Stimulated activated naive CD8-positive, alpha-beta T cell treated with anti-CD3 and anti-CD28 coated beads, Interleukin-15, Interleukin-2, amounts not matched to agents 100 ng/mL and 50 ng/mL, for 24 hours (primary cell): Measurements from ENCODE around the gene SLC7A1.

Source experiments
- H3K27ac Mint-ChIP-seq: one replicate; pipeline ENCODE4 v1.8.0; 2021; ENCODE audit warnings: mild to moderate bottlenecking, mixed read lengths
- H3K27me3 Mint-ChIP-seq: one replicate; pipeline ENCODE4 v1.8.0; 2021; ENCODE audit warnings: mixed read lengths
- H3K36me3 Mint-ChIP-seq: one replicate; pipeline ENCODE4 v1.8.0; 2021; ENCODE audit warnings: low read depth, mixed read lengths
- H3K4me1 Mint-ChIP-seq: one replicate; pipeline ENCODE4 v1.8.0; 2021; ENCODE audit warnings: low read depth, mixed read lengths
- H3K4me3 Mint-ChIP-seq: one replicate; pipeline ENCODE4 v1.8.0; 2021; ENCODE audit warnings: mild to moderate bottlenecking, mixed read lengths
- H3K9me3 Mint-ChIP-seq: one replicate; pipeline ENCODE4 v1.8.0; 2021; ENCODE audit warnings: mixed read lengths

The SLC7A1 gene

DNA sequence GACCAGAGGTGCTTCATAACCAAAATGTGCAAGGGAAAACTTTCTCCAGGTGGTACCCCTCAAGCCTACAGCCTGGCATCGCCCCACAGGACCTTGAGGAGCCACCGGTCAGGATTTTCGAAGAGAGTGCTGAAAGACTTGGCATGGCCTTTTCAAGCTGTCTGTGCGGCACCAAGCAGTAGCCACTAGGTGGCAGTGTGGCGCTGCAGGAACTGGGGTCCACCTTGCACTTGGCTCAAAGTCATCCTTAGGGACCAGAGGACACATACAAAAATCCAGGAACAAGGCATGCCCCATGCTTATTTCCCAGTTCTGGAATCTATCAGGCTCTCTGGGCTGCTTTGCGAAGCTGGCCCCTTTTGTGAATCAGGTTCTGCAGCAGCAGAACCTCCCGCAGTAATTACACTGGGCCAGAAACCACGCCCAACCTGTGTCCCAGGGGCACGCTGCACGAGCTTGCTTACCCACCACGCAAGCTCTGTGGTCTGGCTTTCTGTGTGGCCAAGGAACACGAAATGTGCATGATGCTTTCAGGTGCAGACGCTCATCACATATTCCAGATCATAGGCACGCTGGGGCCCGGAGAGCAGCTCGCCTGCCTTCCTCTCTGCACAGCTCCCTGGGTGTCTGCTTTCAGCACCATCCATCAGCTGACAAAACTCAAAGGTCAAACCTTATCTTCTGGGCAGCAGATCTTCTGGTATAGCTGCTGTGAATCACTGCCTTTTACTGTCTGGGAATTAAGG, 87.2 kb downstream of the SLC7A1 start:
- no peaks in the 10 kb centered on the region for H3K9me3 Mint-ChIP-seq
- peaks cover 5% of the 10 kb centered on the region for H3K27me3 Mint-ChIP-seq
- peak overlapping the region; percentile 11 for H3K27ac Mint-ChIP-seq
- H3K4me3 Mint-ChIP-seq, result no peak overlapping the region
- no peaks in the 10 kb centered on the region for H3K4me1 Mint-ChIP-seq
- H3K36me3 Mint-ChIP-seq, result peaks cover 21% of the 10 kb centered on the region

DNA sequence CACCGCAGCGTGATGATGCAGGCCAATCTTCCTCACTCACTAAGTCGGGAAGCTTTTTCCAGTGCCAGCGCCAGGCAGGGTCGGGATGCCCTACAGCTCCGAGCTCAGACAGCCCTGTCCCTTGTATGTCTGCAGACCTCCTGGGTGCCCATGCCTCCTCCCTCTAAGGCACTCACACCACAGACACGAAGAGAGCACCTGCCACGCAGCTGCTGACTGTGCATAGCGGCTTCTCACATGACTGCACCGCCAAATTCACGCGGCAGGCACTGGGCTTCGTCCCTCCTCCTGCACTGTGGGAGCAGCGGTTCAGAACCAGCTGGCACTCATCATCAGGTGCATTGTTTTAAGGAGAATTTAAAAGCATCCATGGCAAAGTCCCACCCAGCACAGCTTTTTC, 88.1 kb downstream of the SLC7A1 start:
- Mint-ChIP-seq H3K9me3 (no peaks in the 10 kb centered on the region), H3K27me3 (peaks cover 12% of the 10 kb centered on the region), H3K4me1 (no peaks in the 10 kb centered on the region), H3K36me3 (peaks cover 14% of the 10 kb centered on the region), H3K4me3 (no peak overlapping the region), H3K27ac (no peak overlapping the region)

- no peak overlapping the region for H3K4me3 Mint-ChIP-seq
- H3K9me3 Mint-ChIP-seq, result no peaks in the 10 kb centered on the region
Measured at GRCh38 chr13:29505950-29506349, 89.5 kb downstream of the SLC7A1 start.

DNA sequence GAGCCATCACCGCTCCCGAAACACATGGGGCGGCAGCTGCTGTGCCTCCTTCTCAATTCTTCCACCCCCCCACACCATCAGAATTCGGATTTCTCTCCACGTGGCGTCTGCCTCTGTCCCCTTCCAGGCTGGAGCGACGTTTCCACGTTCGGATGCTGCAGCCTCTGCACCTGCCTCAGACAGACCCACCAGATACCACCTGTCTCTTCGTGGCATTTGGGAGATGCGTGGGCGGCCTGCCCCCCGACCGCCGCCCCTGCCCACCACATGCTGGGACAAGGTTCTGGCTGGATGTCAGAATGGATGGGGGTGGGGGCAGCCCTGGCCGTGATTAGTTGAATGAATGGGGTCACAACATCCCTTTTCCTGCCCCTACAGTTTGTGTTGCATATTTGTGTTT, 90.0 kb downstream of the SLC7A1 start:
- Mint-ChIP-seq H3K4me1 (no peaks in the 10 kb centered on the region), H3K27ac (peak overlapping the region; percentile 45), H3K36me3 (peaks cover 6% of the 10 kb centered on the region), H3K27me3 (peaks cover 20% of the 10 kb centered on the region), H3K4me3 (no peak overlapping the region), H3K9me3 (no peaks in the 10 kb centered on the region)

More at GRCh38 chr13:29505950-29506349, 89.5 kb downstream of the SLC7A1 start:
- Mint-ChIP-seq H3K27ac (peak overlapping the region; percentile 45), H3K36me3 (peaks cover 6% of the 10 kb centered on the region), H3K27me3 (peaks cover 20% of the 10 kb centered on the region), H3K4me1 (no peaks in the 10 kb centered on the region)

DNA sequence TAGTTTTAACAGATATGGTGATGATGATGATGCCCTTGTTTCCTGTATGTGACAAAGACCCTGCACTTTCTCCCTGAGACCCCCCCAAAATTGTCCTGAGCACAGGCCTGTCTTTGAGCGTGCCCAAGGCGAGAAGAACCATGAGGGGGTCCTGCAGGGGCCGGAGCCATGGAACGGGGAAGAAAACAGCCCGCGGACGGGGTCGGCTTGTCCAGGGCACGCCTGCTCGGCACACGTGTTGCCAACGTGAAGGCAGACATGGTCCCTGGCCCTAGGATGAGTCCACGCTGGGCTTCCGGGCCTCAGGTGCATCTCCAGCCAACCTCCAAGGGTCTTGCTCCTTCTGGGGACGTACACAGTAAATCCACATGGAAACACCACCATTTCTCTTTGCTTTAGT, 90.8 kb downstream of the SLC7A1 start:
- H3K27ac Mint-ChIP-seq, result no peak overlapping the region
- no peaks in the 10 kb centered on the region for H3K4me1 Mint-ChIP-seq
- H3K9me3 Mint-ChIP-seq, result no peaks in the 10 kb centered on the region
- peaks cover 20% of the 10 kb centered on the region for H3K27me3 Mint-ChIP-seq
- peaks cover 6% of the 10 kb centered on the region for H3K36me3 Mint-ChIP-seq
- no peak overlapping the region for H3K4me3 Mint-ChIP-seq

DNA sequence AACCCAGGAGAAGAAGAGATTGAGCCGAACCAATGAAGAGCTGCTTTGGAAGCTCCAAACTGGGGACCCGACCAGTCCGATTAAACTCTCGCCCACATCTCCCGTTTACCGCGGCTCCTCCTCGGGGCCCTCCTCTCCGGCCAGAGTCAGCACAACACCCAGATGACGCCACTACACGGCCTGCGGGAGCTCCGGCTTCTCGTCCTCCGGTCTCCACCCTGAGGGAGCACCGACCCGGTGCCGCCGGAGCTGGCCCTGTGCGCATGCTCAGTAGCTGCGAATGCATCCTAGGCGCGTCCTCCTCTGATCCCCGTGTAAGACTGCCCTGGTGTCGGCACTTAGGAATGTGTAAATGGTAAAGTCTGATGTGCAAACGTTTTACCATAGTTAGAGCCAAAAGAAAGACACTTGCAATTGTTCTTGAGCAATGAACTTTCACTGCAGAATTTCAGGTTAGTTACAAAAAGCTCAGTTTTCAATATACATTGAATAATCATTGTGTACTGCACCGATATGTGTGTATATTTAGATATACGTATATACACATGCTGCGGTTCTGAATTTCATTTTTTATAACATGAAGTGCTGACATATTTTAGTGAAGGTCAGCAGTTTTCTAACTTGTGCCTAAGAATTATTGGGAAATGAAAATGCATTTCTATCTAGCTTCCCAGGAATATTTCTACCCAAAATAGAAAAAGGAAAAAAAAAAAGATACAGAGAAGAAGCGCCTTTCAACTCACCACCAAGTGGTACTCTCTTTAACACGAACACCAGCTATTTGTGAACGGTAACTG, 92.2 kb downstream of the SLC7A1 start:
- H3K4me1 Mint-ChIP-seq, result no peaks in the 10 kb centered on the region
- no peak overlapping the region for H3K27ac Mint-ChIP-seq
- H3K27me3 Mint-ChIP-seq, result peaks cover 20% of the 10 kb centered on the region
- H3K9me3 Mint-ChIP-seq, result no peaks in the 10 kb centered on the region
- H3K4me3 Mint-ChIP-seq, result no peak overlapping the region
- no peaks in the 10 kb centered on the region for H3K36me3 Mint-ChIP-seq

- Mint-ChIP-seq H3K27me3 (peaks cover 20% of the 10 kb centered on the region), H3K36me3 (no peaks in the 10 kb centered on the region), H3K4me3 (no peak overlapping the region), H3K4me1 (no peaks in the 10 kb centered on the region), H3K27ac (no peak overlapping the region), H3K9me3 (no peaks in the 10 kb centered on the region)
Measured at GRCh38 chr13:29502391-29503008, 93.0 kb downstream of the SLC7A1 start.

GRCh38 chr13:29501674-29502073, 93.8 kb downstream of the SLC7A1 start:
- H3K4me1 Mint-ChIP-seq, result peaks cover under 1% of the 10 kb centered on the region
- H3K36me3 Mint-ChIP-seq, result no peaks in the 10 kb centered on the region
- no peak overlapping the region for H3K4me3 Mint-ChIP-seq
- H3K27ac Mint-ChIP-seq, result no peak overlapping the region
- H3K9me3 Mint-ChIP-seq, result no peaks in the 10 kb centered on the region
- peaks cover 25% of the 10 kb centered on the region for H3K27me3 Mint-ChIP-seq

- Mint-ChIP-seq H3K9me3 (no peaks in the 10 kb centered on the region), H3K4me1 (peaks cover 8% of the 10 kb centered on the region), H3K27me3 (peaks cover 33% of the 10 kb centered on the region), H3K4me3 (no peak overlapping the region), H3K27ac (no peak overlapping the region), H3K36me3 (no peaks in the 10 kb centered on the region)
Measured at GRCh38 chr13:29500386-29500785, 95.1 kb downstream of the SLC7A1 start.

GRCh38 chr13:29499506-29500165, 95.9 kb downstream of the SLC7A1 start:
- Mint-ChIP-seq H3K27ac (no peak overlapping the region), H3K4me3 (no peak overlapping the region), H3K9me3 (no peaks in the 10 kb centered on the region), H3K27me3 (peaks cover 33% of the 10 kb centered on the region), H3K36me3 (no peaks in the 10 kb centered on the region), H3K4me1 (peaks cover 8% of the 10 kb centered on the region)

DNA sequence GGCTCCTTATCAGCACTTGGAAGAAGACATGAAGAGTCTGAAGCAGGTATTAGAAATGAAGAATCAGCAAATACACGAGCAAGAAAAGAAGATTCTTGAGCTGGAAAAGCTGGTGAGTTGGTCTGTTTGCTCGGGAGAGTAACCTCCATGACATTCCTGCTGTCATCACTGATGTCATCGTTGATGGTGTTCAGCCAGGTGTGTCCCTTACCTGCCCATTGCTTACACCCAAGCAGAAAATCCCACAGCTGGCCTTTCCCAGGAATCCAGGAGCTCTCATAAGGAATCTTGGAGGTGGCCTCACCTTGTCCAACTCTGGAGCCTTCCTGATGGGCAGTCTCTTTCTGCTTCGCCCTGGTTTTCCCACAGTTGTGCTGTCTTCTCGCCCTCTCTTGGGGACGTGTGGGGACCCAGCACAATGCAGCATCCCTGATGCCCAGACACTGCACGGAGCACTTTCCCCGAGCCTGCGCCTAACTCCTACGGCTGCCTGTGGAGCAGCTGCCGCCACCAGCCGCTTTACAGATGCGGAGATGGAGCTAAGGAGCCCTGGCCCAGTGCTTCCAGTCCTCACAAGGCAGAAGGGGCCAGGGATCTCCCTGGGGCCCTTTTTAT, 97.0 kb downstream of the SLC7A1 start:
- no peak overlapping the region for H3K27ac Mint-ChIP-seq
- no peaks in the 10 kb centered on the region for H3K36me3 Mint-ChIP-seq
- peaks cover 34% of the 10 kb centered on the region for H3K27me3 Mint-ChIP-seq
- H3K9me3 Mint-ChIP-seq, result no peaks in the 10 kb centered on the region
- no peak overlapping the region for H3K4me3 Mint-ChIP-seq
- H3K4me1 Mint-ChIP-seq, result peaks cover 8% of the 10 kb centered on the region

GRCh38 chr13:29497137-29497654, 98.3 kb downstream of the SLC7A1 start:
- H3K4me1 Mint-ChIP-seq, result peaks cover 8% of the 10 kb centered on the region
- H3K27me3 Mint-ChIP-seq, result peaks cover 24% of the 10 kb centered on the region
- no peak overlapping the region for H3K27ac Mint-ChIP-seq
- no peaks in the 10 kb centered on the region for H3K9me3 Mint-ChIP-seq
- no peak overlapping the region for H3K4me3 Mint-ChIP-seq
- H3K36me3 Mint-ChIP-seq, result no peaks in the 10 kb centered on the region

DNA sequence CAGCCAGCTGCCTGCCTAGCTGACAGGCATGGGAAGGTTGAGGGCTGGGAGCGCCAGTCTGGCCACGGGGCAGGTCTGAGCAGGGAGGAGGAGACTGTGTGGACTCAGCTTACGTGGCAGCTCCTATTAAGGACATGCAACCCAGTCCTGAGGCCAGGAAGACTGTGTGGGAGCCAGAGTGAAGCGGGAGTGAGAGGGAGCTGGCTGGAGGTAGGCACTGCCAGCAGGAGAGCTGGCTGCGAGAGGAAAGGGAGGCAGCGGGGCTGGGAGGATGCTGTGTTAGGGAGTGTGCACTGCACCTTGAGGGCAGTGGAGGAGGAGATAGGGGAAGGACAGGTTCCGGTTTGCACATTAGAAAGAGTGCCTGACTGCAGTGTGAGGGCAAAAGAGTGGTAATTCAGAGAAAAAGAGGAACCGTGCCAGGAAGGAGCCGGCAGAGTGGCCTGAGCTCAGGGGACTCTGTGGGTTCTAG, 99.2 kb downstream of the SLC7A1 start:
- Mint-ChIP-seq H3K27ac (no peak overlapping the region), H3K27me3 (peaks cover 17% of the 10 kb centered on the region), H3K4me3 (no peak overlapping the region), H3K4me1 (peaks cover 8% of the 10 kb centered on the region), H3K9me3 (no peaks in the 10 kb centered on the region), H3K36me3 (no peaks in the 10 kb centered on the region)

DNA sequence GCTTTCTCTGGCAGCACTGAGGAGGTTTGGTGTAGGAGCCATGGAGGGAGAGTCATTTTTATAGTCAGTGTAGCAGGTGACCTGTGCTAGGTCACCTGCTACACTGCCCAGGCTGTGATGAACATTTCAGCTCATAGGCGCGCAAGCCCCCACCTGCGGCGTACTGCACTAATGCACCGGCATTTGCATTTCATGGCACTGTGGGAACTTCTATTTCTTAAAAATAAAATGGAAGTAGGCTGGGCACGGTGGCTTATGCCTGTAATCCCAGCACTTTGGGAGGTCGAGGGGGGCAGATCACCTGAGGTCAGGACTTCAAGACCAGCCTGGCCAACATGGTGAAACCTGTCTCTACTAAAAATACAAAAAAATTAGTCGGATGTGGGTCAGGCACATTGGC, 101.0 kb downstream of the SLC7A1 start:
- Mint-ChIP-seq H3K9me3 (no peaks in the 10 kb centered on the region), H3K27ac (no peak overlapping the region), H3K36me3 (no peaks in the 10 kb centered on the region), H3K4me3 (no peak overlapping the region), H3K27me3 (peaks cover 17% of the 10 kb centered on the region), H3K4me1 (peaks cover 8% of the 10 kb centered on the region)
